Activated CD8-positive, alpha-beta T cell treated with anti-CD3 and anti-CD28 coated beads, Interleukin-2, amount 10 ng/mL, durations not matched to agents 7 days and 5 days (primary cell): ENCODE results near the gene SHISA4. TPM values are rescaled to one million over a fixed set of nuclear protein-coding genes. Genes with fewer than 3 reads are reported as not detected.
"Not testable (repeated sequence)": the region's sequence is repeated elsewhere in the genome, so short reads cannot be mapped to it uniquely, and the experiment has no call there.

Experiments
- ATAC-seq: fragments of 150-1000 bp; cut with Tn5 transposase; one replicate; pipeline ENCODE4 v1.10.0; 2021; ENCODE audit warnings: moderate library complexity
- CTCF ChIA-PET: fragments of 350-600 bp; sonication (Branson Sonifier 250); formaldehyde crosslinking; loops from one replicate; lab custom pipeline; 2021; ENCODE audit warnings: antibody characterized with exemption; lab: Charles Lee
- POLR2A ChIA-PET: fragments of 350-600 bp; sonication (Branson Sonifier 250); formaldehyde crosslinking; loops from one replicate; lab custom pipeline; 2021; ENCODE audit warnings: antibody characterized with exemption; lab: Charles Lee
- DNase-seq: peaks from one replicate; pipeline ENCODE4 v3.0.0-alpha.2; 2020
- H3K27ac Mint-ChIP-seq: one replicate; pipeline ENCODE4 v1.8.0; 2021; ENCODE audit warnings: mild to moderate bottlenecking, mixed read lengths
- H3K27me3 Mint-ChIP-seq: one replicate; pipeline ENCODE4 v1.8.0; 2021; ENCODE audit warnings: low read depth, mixed read lengths
- H3K36me3 Mint-ChIP-seq: one replicate; pipeline ENCODE4 v1.8.0; 2021; ENCODE audit warnings: low read depth, mixed read lengths
- H3K4me1 Mint-ChIP-seq: one replicate; pipeline ENCODE4 v1.8.0; 2021; ENCODE audit warnings: low read depth, mixed read lengths
- H3K4me3 Mint-ChIP-seq: one replicate; pipeline ENCODE4 v1.8.0; 2021; ENCODE audit warnings: mild to moderate bottlenecking, mixed read lengths
- H3K9me3 Mint-ChIP-seq: one replicate; pipeline ENCODE4 v1.8.0; 2022; ENCODE audit warnings: mixed read lengths; ENCODE audit not compliant: insufficient read depth
- total RNA-seq, 2 experiments: library from RNA; stranded (reverse); gene quantifications; one replicate each; pipeline ENCODE4 v1.2.3, GENCODE V29; 2021

The SHISA4 gene
- total RNA-seq, 2 experiments from 2014 or later: 0.55 TPM; not detected in 1

- ATAC-seq: no peak
- DNase-seq: no peak
- no peaks in the 10 kb centered on the region for H3K9me3 Mint-ChIP-seq
- CTCF ChIA-PET: interaction anchor here (0.6 kb wide), 1 partner anchor 22 kb away, joined by 3 read pairs; no protein-coding TSS in a partner anchor
- no peaks in the 10 kb centered on the region for H3K36me3 Mint-ChIP-seq
- H3K27me3 Mint-ChIP-seq: peaks cover 4% of the 10 kb centered on the region
- H3K4me1 Mint-ChIP-seq: peaks cover 23% of the 10 kb centered on the region
- H3K4me3 Mint-ChIP-seq: no peak overlapping the region
- H3K27ac Mint-ChIP-seq: no peak overlapping the region
- POLR2A ChIA-PET: no interaction called here
Measured at GRCh38 chr1:201900476-201900875, 11.8 kb downstream of the SHISA4 start.

GRCh38 chr1:201901036-201901435 lies 12.3 kb downstream of the SHISA4 start:
- H3K27ac Mint-ChIP-seq, DNase-seq, ATAC-seq, H3K9me3 Mint-ChIP-seq, H3K27me3 Mint-ChIP-seq, POLR2A ChIA-PET, H3K4me3 Mint-ChIP-seq, H3K36me3 Mint-ChIP-seq: not testable (repeated sequence)
- H3K4me1 Mint-ChIP-seq: peaks cover 24% of the 10 kb centered on the region
- CTCF ChIA-PET: interaction anchor here (0.6 to 1.3 kb wide), 2 partner anchors 23 to 72 kb away, joined by 3 read pairs; no protein-coding TSS in a partner anchor

GRCh38 chr1:201902198-201902597 lies 13.5 kb downstream of the SHISA4 start:
- H3K36me3 Mint-ChIP-seq: no peaks in the 10 kb centered on the region
- DNase-seq: no peak
- ChIA-PET POLR2A (interaction anchor here (0.6 kb wide), 1 partner anchor 349 kb away, joined by 3 read pairs; no protein-coding TSS in a partner anchor), CTCF (no interaction called here)
- H3K27me3 Mint-ChIP-seq: peaks cover 4% of the 10 kb centered on the region
- H3K27ac Mint-ChIP-seq: no peak overlapping the region
- no peak for ATAC-seq
- no peak overlapping the region for H3K4me3 Mint-ChIP-seq
- H3K9me3 Mint-ChIP-seq: no peaks in the 10 kb centered on the region
- H3K4me1 Mint-ChIP-seq: peaks cover 17% of the 10 kb centered on the region

DNA sequence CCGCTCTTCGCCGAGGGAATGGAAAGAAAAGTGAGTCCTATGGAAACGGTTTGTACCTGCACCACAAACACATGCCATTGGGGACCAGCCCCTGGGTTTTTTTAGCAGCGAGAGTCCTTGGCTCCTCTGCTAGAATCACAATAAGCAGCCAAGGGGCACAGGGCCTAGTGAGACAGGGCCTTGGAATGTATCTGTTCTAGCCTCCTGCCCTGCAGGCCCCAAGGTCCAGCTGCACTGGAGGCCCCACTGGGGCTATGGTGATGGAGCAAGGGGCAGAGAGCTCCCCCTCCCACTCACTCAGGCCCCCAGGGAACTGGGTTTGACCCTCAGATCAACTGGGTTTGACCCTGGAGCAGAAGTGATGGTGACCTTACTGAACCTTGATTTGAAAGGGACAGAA lies 14.4 kb downstream of the SHISA4 start:
- DNase-seq: no peak
- Mint-ChIP-seq H3K4me3 (no peak overlapping the region), H3K36me3 (no peaks in the 10 kb centered on the region), H3K4me1 (peaks cover 13% of the 10 kb centered on the region), H3K27ac (no peak overlapping the region), H3K9me3 (no peaks in the 10 kb centered on the region), H3K27me3 (peaks cover 4% of the 10 kb centered on the region)
- POLR2A ChIA-PET: interaction anchor here (0.6 kb wide), 1 partner anchor 348 kb away, joined by 3 read pairs; no protein-coding TSS in a partner anchor
- ATAC-seq: no peak
- CTCF ChIA-PET: interaction anchor here (0.8 to 1.2 kb wide), 2 partner anchors 8 to 61 kb away, joined by 3 read pairs; no protein-coding TSS in a partner anchor

DNA sequence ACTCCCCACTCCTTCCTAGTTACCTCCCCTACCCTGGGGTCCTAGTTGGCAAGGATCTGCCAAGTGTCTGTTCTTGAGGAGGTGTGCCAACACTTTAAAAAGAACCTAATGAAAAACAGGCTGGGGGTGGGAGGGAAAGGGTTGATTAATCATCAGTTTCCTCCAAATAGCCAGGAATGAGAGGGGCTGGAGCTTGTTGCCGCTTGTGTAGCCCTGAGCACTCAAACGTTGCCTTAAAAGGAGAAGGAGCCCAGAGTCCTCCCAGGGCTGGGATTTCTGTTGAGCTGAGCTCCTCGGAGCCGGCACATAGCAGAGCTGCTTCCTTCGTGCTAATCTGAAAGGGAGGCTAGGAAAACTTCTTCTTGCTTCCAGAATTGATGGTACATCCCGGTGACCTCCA lies 15.9 kb downstream of the SHISA4 start:
- DNase-seq (no peak), ATAC-seq (no peak)
- ChIA-PET POLR2A (no interaction called here), CTCF (interaction anchor here (6.0 kb wide), 1 partner anchor 8 kb away, joined by 41 read pairs; no protein-coding TSS in a partner anchor)
- Mint-ChIP-seq H3K9me3 (no peaks in the 10 kb centered on the region), H3K27me3 (peaks cover 7% of the 10 kb centered on the region), H3K27ac (no peak overlapping the region), H3K4me1 (peaks cover 13% of the 10 kb centered on the region), H3K4me3 (no peak overlapping the region), H3K36me3 (no peaks in the 10 kb centered on the region)

DNA sequence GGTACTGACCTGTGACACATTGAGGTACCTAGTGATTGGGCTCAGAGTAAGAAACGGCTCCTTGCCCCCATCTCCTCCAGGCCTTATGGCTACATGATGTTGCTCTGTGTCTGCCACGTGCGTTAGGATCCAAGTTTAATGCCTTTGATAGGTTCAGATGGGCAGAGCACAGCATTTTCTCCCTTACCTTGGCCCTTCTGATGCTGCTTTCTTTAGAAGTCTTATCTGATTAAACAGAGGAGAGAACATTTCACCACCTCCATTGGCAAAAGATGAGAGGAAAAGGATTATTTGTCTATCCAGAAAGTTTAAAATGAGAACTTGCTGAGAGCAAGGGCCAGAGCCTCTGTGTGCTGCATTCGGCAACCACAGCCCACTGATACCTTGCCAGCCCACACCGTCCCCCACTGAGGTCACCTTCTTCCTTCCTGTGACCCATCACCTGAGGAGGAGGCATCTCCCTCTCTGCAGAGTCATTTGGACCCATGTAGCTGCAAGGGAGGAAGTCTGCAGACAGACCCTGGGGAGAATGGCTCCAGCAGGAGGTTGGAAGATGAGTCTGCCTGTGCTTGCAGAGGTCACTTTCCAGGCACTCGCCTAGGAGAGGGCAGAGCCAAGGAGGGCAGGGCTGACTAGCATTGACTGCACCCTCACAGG lies 16.7 kb downstream of the SHISA4 start:
- peaks cover 10% of the 10 kb centered on the region for H3K27me3 Mint-ChIP-seq
- POLR2A ChIA-PET: no interaction called here
- H3K36me3 Mint-ChIP-seq: no peaks in the 10 kb centered on the region
- CTCF ChIA-PET: interaction anchor here (6.0 kb wide), 1 partner anchor 9 kb away, joined by 41 read pairs; no protein-coding TSS in a partner anchor
- H3K4me3 Mint-ChIP-seq: no peak overlapping the region
- DNase-seq: peak; percentile 49
- no peaks in the 10 kb centered on the region for H3K9me3 Mint-ChIP-seq
- peak; percentile 64 for ATAC-seq
- no peak overlapping the region for H3K27ac Mint-ChIP-seq
- peaks cover 13% of the 10 kb centered on the region for H3K4me1 Mint-ChIP-seq

DNA sequence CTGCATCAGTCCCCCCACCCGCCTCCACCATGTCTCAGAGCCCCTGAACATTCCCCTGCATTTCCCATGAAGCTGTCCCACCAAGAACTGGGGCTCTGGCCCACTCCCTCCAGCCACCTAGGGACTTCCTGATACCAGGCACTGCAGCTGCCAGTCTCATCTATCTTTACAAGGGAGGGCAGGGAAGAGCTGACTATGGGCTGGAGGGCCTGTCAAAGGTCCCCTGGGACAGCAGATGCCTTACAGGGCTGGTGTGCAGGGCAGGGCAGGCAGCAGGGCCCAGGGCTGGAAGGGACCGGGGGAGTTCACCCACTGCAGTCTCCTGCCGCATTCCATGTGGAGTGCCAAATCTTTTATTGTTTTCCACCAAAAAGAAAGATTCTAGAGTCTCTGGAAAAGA lies 17.6 kb downstream of the SHISA4 start:
- no peaks in the 10 kb centered on the region for H3K9me3 Mint-ChIP-seq

DNA sequence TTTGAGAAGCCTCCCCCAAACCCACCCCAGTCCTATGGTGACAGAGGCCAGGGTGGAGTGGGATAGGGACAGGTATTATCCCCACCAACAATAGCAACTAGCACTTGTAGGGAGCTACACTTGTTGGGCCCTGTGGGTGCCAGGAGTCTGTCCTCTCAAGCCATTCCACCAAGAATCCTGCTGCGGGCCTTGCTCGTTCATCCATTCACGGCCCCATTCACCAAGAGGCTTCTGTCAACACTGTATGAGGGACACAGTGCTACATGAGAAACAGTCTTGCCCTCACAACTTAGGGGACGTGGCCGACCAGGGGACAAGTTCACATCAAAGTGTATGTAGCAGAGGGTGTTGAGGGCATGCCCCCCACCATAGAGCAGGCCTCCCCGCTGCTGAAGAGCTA lies 18.9 kb downstream of the SHISA4 start:
- DNase-seq: no peak
- ChIA-PET POLR2A (no interaction called here), CTCF (interaction anchor here (1.3 to 6.0 kb wide), 2 partner anchors 11 to 66 kb away, joined by 5 to 41 read pairs; no protein-coding TSS in a partner anchor)
- no peaks in the 10 kb centered on the region for H3K9me3 Mint-ChIP-seq
- no peak for ATAC-seq
- H3K4me1 Mint-ChIP-seq: peaks cover 13% of the 10 kb centered on the region
- H3K4me3 Mint-ChIP-seq: no peak overlapping the region
- H3K27ac Mint-ChIP-seq: no peak overlapping the region
- no peaks in the 10 kb centered on the region for H3K36me3 Mint-ChIP-seq
- peaks cover 15% of the 10 kb centered on the region for H3K27me3 Mint-ChIP-seq

More for the DNA sequence above, 17.6 kb downstream of the SHISA4 start:
- no peak for DNase-seq
- peaks cover 15% of the 10 kb centered on the region for H3K27me3 Mint-ChIP-seq
- H3K36me3 Mint-ChIP-seq: no peaks in the 10 kb centered on the region
- no peak overlapping the region for H3K4me3 Mint-ChIP-seq
- POLR2A ChIA-PET: interaction anchor here (0.6 kb wide), 2 partner anchors 39 to 45 kb away, joined by 3 read pairs; no protein-coding TSS in a partner anchor
- peaks cover 13% of the 10 kb centered on the region for H3K4me1 Mint-ChIP-seq
- ATAC-seq: no peak
- peak overlapping the region; percentile 16 for H3K27ac Mint-ChIP-seq
- CTCF ChIA-PET: interaction anchor here (1.2 to 6.0 kb wide), 3 partner anchors 10 to 68 kb away, joined by 3 to 41 read pairs (median 5); no protein-coding TSS in a partner anchor

DNA sequence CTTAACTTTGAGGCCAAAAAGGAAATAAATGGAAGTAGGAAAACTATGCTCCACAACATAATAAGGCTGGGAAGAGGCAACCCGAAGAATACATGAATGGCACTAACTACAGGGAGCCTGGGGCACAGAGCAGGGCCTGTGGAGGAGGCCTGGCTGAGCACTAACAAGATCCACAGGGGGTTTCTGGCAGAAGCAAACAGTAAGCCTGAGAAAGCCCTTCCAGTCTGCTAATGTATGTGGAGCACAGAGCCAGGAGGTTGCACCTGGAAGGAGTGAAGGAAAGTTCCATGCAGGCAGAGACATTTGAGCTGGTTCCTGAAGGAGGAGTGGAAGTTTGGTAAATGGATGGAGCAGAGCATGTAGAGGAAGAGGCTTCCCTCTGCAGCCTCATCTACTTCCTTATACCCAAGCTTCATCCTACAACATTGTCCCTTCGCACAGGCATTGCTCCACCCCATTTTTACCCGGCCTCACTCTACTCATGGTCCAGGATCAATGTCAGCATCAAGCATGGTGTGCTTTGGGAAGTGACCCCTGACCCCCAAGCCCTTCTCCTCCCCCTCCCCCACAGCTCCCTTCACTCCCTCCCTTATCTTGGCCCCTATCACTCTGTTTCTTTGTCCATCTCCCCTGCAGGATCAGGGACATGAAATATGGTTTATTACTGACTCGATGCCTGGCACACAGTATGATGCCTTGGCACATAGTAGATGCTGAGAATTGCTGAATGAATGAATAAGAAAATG lies 23.3 kb downstream of the SHISA4 start:
- POLR2A ChIA-PET: no interaction called here
- Mint-ChIP-seq H3K36me3 (no peaks in the 10 kb centered on the region), H3K4me1 (peaks cover 2% of the 10 kb centered on the region), H3K27ac (no peak overlapping the region), H3K27me3 (peaks cover 29% of the 10 kb centered on the region), H3K9me3 (no peaks in the 10 kb centered on the region), H3K4me3 (no peak overlapping the region)
- DNase-seq: no peak
- CTCF ChIA-PET: interaction anchor here (2.9 kb wide), 1 partner anchor 16 kb away, joined by 13 read pairs; no protein-coding TSS in a partner anchor
- ATAC-seq: no peak

GRCh38 chr1:201912832-201913231 lies 24.1 kb downstream of the SHISA4 start:
- ATAC-seq (no peak), DNase-seq (no peak)
- peaks cover 29% of the 10 kb centered on the region for H3K27me3 Mint-ChIP-seq
- H3K27ac Mint-ChIP-seq: no peak overlapping the region
- H3K4me1 Mint-ChIP-seq: peaks cover 2% of the 10 kb centered on the region
- CTCF ChIA-PET: interaction anchor here (2.9 kb wide), 1 partner anchor 17 kb away, joined by 13 read pairs; no protein-coding TSS in a partner anchor
- H3K9me3 Mint-ChIP-seq: no peaks in the 10 kb centered on the region
- H3K36me3 Mint-ChIP-seq: no peaks in the 10 kb centered on the region
- H3K4me3 Mint-ChIP-seq: no peak overlapping the region
- POLR2A ChIA-PET: no interaction called here

DNA sequence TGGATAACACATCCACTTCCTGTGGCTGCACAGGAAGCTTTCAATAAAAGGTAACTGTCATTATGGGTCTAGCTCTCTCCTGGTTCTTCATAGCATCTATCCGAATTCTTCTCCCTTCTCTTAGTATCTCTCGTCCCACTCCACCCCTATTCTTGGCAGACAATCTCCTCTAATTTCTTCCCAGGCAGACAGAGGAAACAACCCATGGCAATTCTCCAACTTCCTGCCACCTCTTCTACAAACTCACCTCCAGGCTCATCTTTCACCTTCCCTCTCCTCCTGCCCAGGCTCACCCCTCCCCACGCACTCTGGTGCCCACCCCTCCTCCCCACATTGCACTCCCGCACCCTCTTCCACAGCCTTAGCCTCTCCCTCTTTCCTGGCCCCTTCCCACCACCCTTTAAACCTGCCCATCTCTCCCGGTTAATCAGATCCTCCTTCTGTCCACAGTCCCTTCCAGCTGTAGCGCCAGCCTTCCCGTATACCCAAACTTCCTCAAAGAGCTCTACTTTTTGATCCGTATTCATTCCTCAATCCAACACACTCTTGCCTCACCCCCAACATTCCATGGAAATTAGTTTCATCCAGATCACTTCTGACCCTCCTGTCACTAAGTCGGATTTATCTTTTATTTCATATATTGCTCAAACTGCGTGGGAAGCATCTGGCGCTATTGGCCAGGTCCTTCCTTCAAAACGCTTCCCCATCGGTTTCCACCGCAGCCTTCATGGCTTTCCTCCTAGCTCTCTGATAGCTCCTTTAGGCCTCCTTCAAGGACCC lies 25.9 kb downstream of the SHISA4 start:
- CTCF ChIA-PET: interaction anchor here (1.1 to 1.3 kb wide), 2 partner anchors 18 to 25 kb away, joined by 3 to 6 read pairs; no protein-coding TSS in a partner anchor
- Mint-ChIP-seq H3K27ac (no peak overlapping the region), H3K9me3 (no peaks in the 10 kb centered on the region)

More for the DNA sequence above, 25.9 kb downstream of the SHISA4 start:
- DNase-seq: no peak
- Mint-ChIP-seq H3K36me3 (no peaks in the 10 kb centered on the region), H3K27me3 (peaks cover 31% of the 10 kb centered on the region), H3K4me1 (peaks cover 2% of the 10 kb centered on the region), H3K4me3 (no peak overlapping the region)
- POLR2A ChIA-PET: interaction anchor here (0.7 kb wide), 1 partner anchor 27 kb away, joined by 3 read pairs; no protein-coding TSS in a partner anchor
- ATAC-seq: no peak
